K562 (cell line): ENCODE measurements around the gene TMC6. TPM values are rescaled to one million over a fixed set of nuclear protein-coding genes. Genes with fewer than 3 reads are reported as not detected.
A peak's percentile ranks its signal among the peaks of the same experiment; 100 is the strongest.

Source experiments
- BCOR ChIP-seq: fragments of 450-650 bp; IDR thresholded peaks from 2 replicates; pipeline ENCODE4 v1.6.1; 2016
- BHLHE40 ChIP-seq: IDR thresholded peaks from 2 replicates; pipeline ENCODE4 v1.6.1; 2011; ENCODE audit warnings: low read length, improper control_type of control experiment
- CBX1 ChIP-seq: sonication (generic); IDR thresholded peaks from 2 replicates; pipeline ENCODE4 v1.6.1; 2016; ENCODE audit warnings: antibody characterized with exemption, low read depth, mild to moderate bottlenecking
- MBD2 ChIP-seq: sonication (generic); IDR thresholded peaks from 2 replicates; pipeline ENCODE4 v1.6.1; 2016; ENCODE audit warnings: low read depth, borderline replicate concordance
- MITF ChIP-seq: IDR thresholded peaks from 2 replicates; pipeline ENCODE4 v1.6.1; 2014; ENCODE audit warnings: antibody characterized with exemption
- NEUROD1 ChIP-seq: fragments of 150-350 bp; IDR thresholded peaks from 2 replicates; pipeline ENCODE4 v1.6.1; 2014; ENCODE audit warnings: borderline replicate concordance, low read length, low read depth; ENCODE audit not compliant: partially characterized antibody
- NFRKB ChIP-seq: fragments of 450-650 bp; IDR thresholded peaks from 2 replicates; pipeline ENCODE4 v1.6.1; 2016; ENCODE audit warnings: low read depth
- PHF20 ChIP-seq: fragments of 450-650 bp; IDR thresholded peaks from 2 replicates; pipeline ENCODE4 v1.6.1; 2018; ENCODE audit not compliant: partially characterized antibody
- TCF7L2 ChIP-seq: fragments of 150-350 bp; IDR thresholded peaks from 2 replicates; pipeline ENCODE4 v1.6.1; 2016; ENCODE audit warnings: low read depth, mild to moderate bottlenecking, low read length, moderate library complexity
- ZNF436 ChIP-seq: fragments of 250-450, 450-650 bp; sonication (Bioruptor Pico); formaldehyde crosslinking; IDR thresholded peaks from 2 replicates; pipeline ENCODE4 v1.7.0; 2020; ENCODE audit warnings: mild to moderate bottlenecking
- ZNF589 ChIP-seq: fragments of 200-800 bp; sonication (Bioruptor generic); IDR thresholded peaks from 2 replicates; pipeline ENCODE4 v1.6.1; 2016; ENCODE audit warnings: low read depth, missing genetic modification characterization, missing compliant biosample characterization
- ZNF668 ChIP-seq: fragments of 250-450 bp; sonication (Bioruptor Pico); IDR thresholded peaks from 2 replicates; pipeline ENCODE4 v1.8.0; 2022; ENCODE audit warnings: mild to moderate bottlenecking, inconsistent platforms
- polyA plus RNA-seq, 8 experiments: library from polyadenylated mRNA; depleted of rRNA in 4 of 8; stranded (reverse) in 5 of 8; unstranded in 3 of 8; fragments of >200 nt; fragmentation: Nextera tagmentation in 2 of 8; fragmentation: Illumina TruSeq in 1 of 8; extraction: Ambion mirVana in 2 of 8; extraction: Trizol in 1 of 8; gene quantifications; 2 replicates each; pipeline versions ENCODE4 v1.2.1 to v1.2.3, GENCODE V29; 2011 to 2014; ENCODE audit warnings: inconsistent platforms in 1 of 8, missing spikeins in 1 of 8
- total RNA-seq, 7 experiments: library from RNA; depleted of rRNA in 6 of 7; stranded (reverse); fragments of >200 nt in 6 of 7; fragmentation: Illumina TruSeq in 2 of 7; extraction: Trizol in 2 of 7; gene quantifications; 2 replicates each; pipeline versions ENCODE4 v1.2.1 to v1.2.3, GENCODE V29; 2011 to 2021; ENCODE audit warnings: low replicate concordance in 1 of 7
- TF ChIP-seq, protein P1 (sequence below): fragments of 450-650 bp; conservative IDR thresholded peaks from 2 replicates; pipeline ENCODE4 v1.6.1; 2016; ENCODE audit warnings: missing genetic modification characterization, low read depth, mild to moderate bottlenecking, control low read depth, missing compliant biosample characterization
- TF ChIP-seq, protein P2 (sequence below): fragments of 250-450 bp; sonication (Bioruptor Pico); IDR thresholded peaks from 2 replicates; pipeline ENCODE4 v1.6.1; 2021; ENCODE audit warnings: mild to moderate bottlenecking
- TF ChIP-seq, protein P3 (sequence below): fragments of 250-450 bp; sonication (Bioruptor Pico); IDR thresholded peaks from 2 replicates; pipeline ENCODE4 v1.5.0; 2022; ENCODE audit warnings: mild to moderate bottlenecking
- TF ChIP-seq, protein P4 (sequence below): fragments of 450-650 bp; IDR thresholded peaks from 2 replicates; pipeline ENCODE4 v1.6.1; 2016; ENCODE audit warnings: mild to moderate bottlenecking
- TF ChIP-seq, protein P5 (sequence below): fragments of 200-800 bp; sonication (Bioruptor generic); IDR thresholded peaks from 2 replicates; pipeline ENCODE4 v1.6.1; 2017; ENCODE audit warnings: missing genetic modification characterization, missing compliant biosample characterization

Gene TMC6
- total and polyA plus RNA-seq, 9 of the 15 experiments (the other 6 are each of a cell fraction or from before 2014, with no cell fraction given): 4.1 to 351 (median 66.9) TPM

DNA sequence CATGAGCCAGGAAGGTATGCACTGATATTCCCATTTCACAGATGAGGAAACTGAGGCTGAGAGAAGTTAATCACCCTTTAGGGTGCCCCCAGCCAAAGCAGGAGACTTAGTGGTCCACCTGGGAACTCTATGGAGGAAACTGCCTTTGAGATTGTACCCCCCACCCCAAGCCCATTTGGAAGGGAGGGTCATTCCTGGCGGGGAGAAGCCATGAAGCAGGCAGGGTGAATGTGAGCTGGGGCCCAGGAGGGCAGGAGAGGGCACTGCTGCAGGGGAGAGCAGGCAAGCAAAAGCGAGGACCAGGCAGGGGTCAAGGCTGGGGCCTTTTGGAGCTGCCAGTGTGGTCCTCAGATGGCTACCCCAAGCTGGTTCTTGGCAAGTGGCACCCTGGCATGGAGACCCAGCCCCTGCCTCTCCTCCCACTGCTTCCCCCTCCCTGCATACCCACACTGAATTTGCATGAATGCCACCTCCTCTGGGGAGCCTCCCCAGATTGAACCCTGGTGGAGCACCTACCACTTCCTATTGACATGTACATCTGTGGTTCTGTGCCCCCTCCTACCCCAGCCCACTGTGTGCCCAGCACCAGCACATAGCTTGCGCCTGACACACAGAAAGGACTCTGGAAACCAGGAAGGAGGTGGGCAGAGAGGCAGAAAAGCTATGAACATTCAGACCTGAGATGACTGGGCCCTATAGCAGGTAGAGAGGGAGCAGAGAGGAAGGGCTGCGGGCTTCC, 965 bp upstream of the TMC6 start (continued):
- TF ChIP-seq MITF (no peak), ZNF668 (CRISPR knock-in tag) (0 out of 2 replicates have a peak, but pooled peaks have one; percentile 24), PHF20 (peak; percentile 69), MBD2 (no peak), BHLHE40 (no peak), TCF7L2 (no peak), BCOR (peak; percentile 96), NEUROD1 (no peak), ZNF436 (CRISPR knock-in tag) (peak; percentile 94), NFRKB (peak; percentile 70; the same call in 1 of the 2 replicates), ZNF589 (no peak), CBX1 (peak; percentile 11; the same call in 1 of the 2 replicates)
- TF ChIP-seq, protein P1, sequence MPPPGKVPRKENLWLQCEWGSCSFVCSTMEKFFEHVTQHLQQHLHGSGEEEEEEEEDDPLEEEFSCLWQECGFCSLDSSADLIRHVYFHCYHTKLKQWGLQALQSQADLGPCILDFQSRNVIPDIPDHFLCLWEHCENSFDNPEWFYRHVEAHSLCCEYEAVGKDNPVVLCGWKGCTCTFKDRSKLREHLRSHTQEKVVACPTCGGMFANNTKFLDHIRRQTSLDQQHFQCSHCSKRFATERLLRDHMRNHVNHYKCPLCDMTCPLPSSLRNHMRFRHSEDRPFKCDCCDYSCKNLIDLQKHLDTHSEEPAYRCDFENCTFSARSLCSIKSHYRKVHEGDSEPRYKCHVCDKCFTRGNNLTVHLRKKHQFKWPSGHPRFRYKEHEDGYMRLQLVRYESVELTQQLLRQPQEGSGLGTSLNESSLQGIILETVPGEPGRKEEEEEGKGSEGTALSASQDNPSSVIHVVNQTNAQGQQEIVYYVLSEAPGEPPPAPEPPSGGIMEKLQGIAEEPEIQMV: no peak
- TF ChIP-seq, protein P2, sequence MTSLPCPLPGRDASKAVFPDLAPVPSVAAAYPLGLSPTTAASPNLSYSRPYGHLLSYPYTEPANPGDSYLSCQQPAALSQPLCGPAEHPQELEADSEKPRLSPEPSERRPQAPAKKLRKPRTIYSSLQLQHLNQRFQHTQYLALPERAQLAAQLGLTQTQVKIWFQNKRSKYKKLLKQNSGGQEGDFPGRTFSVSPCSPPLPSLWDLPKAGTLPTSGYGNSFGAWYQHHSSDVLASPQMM (CRISPR knock-in tag): no peak
- TF ChIP-seq, protein P3, sequence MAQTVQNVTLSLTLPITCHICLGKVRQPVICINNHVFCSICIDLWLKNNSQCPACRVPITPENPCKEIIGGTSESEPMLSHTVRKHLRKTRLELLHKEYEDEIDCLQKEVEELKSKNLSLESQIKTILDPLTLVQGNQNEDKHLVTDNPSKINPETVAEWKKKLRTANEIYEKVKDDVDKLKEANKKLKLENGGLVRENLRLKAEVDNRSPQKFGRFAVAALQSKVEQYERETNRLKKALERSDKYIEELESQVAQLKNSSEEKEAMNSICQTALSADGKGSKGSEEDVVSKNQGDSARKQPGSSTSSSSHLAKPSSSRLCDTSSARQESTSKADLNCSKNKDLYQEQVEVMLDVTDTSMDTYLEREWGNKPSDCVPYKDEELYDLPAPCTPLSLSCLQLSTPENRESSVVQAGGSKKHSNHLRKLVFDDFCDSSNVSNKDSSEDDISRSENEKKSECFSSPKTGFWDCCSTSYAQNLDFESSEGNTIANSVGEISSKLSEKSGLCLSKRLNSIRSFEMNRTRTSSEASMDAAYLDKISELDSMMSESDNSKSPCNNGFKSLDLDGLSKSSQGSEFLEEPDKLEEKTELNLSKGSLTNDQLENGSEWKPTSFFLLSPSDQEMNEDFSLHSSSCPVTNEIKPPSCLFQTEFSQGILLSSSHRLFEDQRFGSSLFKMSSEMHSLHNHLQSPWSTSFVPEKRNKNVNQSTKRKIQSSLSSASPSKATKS (CRISPR knock-in tag): no peak
- TF ChIP-seq, protein P4, sequence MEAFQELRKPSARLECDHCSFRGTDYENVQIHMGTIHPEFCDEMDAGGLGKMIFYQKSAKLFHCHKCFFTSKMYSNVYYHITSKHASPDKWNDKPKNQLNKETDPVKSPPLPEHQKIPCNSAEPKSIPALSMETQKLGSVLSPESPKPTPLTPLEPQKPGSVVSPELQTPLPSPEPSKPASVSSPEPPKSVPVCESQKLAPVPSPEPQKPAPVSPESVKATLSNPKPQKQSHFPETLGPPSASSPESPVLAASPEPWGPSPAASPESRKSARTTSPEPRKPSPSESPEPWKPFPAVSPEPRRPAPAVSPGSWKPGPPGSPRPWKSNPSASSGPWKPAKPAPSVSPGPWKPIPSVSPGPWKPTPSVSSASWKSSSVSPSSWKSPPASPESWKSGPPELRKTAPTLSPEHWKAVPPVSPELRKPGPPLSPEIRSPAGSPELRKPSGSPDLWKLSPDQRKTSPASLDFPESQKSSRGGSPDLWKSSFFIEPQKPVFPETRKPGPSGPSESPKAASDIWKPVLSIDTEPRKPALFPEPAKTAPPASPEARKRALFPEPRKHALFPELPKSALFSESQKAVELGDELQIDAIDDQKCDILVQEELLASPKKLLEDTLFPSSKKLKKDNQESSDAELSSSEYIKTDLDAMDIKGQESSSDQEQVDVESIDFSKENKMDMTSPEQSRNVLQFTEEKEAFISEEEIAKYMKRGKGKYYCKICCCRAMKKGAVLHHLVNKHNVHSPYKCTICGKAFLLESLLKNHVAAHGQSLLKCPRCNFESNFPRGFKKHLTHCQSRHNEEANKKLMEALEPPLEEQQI: no peak
- TF ChIP-seq, protein P5, sequence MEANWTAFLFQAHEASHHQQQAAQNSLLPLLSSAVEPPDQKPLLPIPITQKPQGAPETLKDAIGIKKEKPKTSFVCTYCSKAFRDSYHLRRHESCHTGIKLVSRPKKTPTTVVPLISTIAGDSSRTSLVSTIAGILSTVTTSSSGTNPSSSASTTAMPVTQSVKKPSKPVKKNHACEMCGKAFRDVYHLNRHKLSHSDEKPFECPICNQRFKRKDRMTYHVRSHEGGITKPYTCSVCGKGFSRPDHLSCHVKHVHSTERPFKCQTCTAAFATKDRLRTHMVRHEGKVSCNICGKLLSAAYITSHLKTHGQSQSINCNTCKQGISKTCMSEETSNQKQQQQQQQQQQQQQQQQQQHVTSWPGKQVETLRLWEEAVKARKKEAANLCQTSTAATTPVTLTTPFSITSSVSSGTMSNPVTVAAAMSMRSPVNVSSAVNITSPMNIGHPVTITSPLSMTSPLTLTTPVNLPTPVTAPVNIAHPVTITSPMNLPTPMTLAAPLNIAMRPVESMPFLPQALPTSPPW: no peak
